Activated CD4-positive, alpha-beta T cell treated with anti-CD3 and anti-CD28 coated beads, Interleukin-2, amount 10 ng/mL, durations not matched to agents 7 days and 5 days (primary cell): ENCODE measurements around the gene MTERF2. TPM values are rescaled to one million over a fixed set of nuclear protein-coding genes. Genes with fewer than 3 reads are reported as not detected.
"Not testable (repeated sequence)": the region's sequence is repeated elsewhere in the genome, so short reads cannot be mapped to it uniquely, and the experiment has no call there.

ENCODE experiments used
- CTCF ChIA-PET: fragments of 350-600 bp; sonication (Branson Sonifier 250); formaldehyde crosslinking; loops from one replicate; lab custom pipeline; 2021; ENCODE audit warnings: antibody characterized with exemption; lab: Charles Lee
- POLR2A ChIA-PET: fragments of 350-600 bp; sonication (Branson Sonifier 250); formaldehyde crosslinking; loops from one replicate; lab custom pipeline; 2021; ENCODE audit warnings: antibody characterized with exemption; lab: Charles Lee
- DNase-seq: peaks from one replicate; pipeline ENCODE4 v3.0.0-alpha.2; 2020
- H3K27ac Mint-ChIP-seq: one replicate; pipeline ENCODE4 v1.8.0; 2021; ENCODE audit warnings: mild to moderate bottlenecking, moderate library complexity, mixed read lengths
- H3K27me3 Mint-ChIP-seq: one replicate; pipeline ENCODE4 v1.8.0; 2021; ENCODE audit warnings: mixed read lengths
- H3K36me3 Mint-ChIP-seq: one replicate; pipeline ENCODE4 v1.8.0; 2021; ENCODE audit warnings: low read depth, mixed read lengths
- H3K4me1 Mint-ChIP-seq: one replicate; pipeline ENCODE4 v1.8.0; 2021; ENCODE audit warnings: mixed read lengths
- H3K4me3 Mint-ChIP-seq: one replicate; pipeline ENCODE4 v1.8.0; 2021; ENCODE audit warnings: mild to moderate bottlenecking, moderate library complexity, mixed read lengths
- H3K9me3 Mint-ChIP-seq: one replicate; pipeline ENCODE4 v1.8.0; 2021; ENCODE audit warnings: mixed read lengths
- total RNA-seq, 2 experiments: library from RNA; stranded (reverse); gene quantifications; one replicate each; pipeline ENCODE4 v1.2.3, GENCODE V29; 2021

Gene MTERF2
- total RNA-seq, 2 experiments from 2014 or later: 6.8 to 7.7 TPM

- Mint-ChIP-seq H3K27me3 (no peaks in the 10 kb centered on the region), H3K4me1 (no peaks in the 10 kb centered on the region), H3K27ac (no peak overlapping the region), H3K9me3 (no peaks in the 10 kb centered on the region), H3K4me3 (no peak overlapping the region), H3K36me3 (no peaks in the 10 kb centered on the region)
- ChIA-PET POLR2A (no interaction called here), CTCF (interaction anchor here (0.6 to 1.1 kb wide), 3 partner anchors 13 to 62 kb away, joined by 3 to 4 read pairs (median 4); no protein-coding TSS in a partner anchor)
- no peak for DNase-seq
Observed at GRCh38 chr12:107014055-107014454, 27.1 kb upstream of the MTERF2 start.

- H3K36me3 Mint-ChIP-seq: no peaks in the 10 kb centered on the region
- H3K9me3 Mint-ChIP-seq: no peaks in the 10 kb centered on the region
- no peak for DNase-seq
- ChIA-PET CTCF (interaction anchor here (0.9 kb wide), 1 partner anchor 12 kb away, joined by 4 read pairs; no protein-coding TSS in a partner anchor), POLR2A (no interaction called here)
- H3K27ac Mint-ChIP-seq: no peak overlapping the region
- H3K4me3 Mint-ChIP-seq: no peak overlapping the region
- H3K27me3 Mint-ChIP-seq: no peaks in the 10 kb centered on the region
- no peaks in the 10 kb centered on the region for H3K4me1 Mint-ChIP-seq
Observed at GRCh38 chr12:107012736-107013425, 25.9 kb upstream of the MTERF2 start.

GRCh38 chr12:107011519-107011918 lies 24.6 kb upstream of the MTERF2 start:
- no peaks in the 10 kb centered on the region for H3K36me3 Mint-ChIP-seq
- no peaks in the 10 kb centered on the region for H3K9me3 Mint-ChIP-seq
- no peak overlapping the region for H3K27ac Mint-ChIP-seq
- no peaks in the 10 kb centered on the region for H3K4me1 Mint-ChIP-seq
- DNase-seq: no peak
- POLR2A ChIA-PET: no interaction called here
- no peaks in the 10 kb centered on the region for H3K27me3 Mint-ChIP-seq
- H3K4me3 Mint-ChIP-seq: no peak overlapping the region
- CTCF ChIA-PET: interaction anchor here (0.7 to 0.8 kb wide), 2 partner anchors 13 to 245 kb away, joined by 3 to 4 read pairs; no protein-coding TSS in a partner anchor

- Mint-ChIP-seq H3K4me1 (no peaks in the 10 kb centered on the region), H3K27me3 (no peaks in the 10 kb centered on the region), H3K27ac (no peak overlapping the region), H3K36me3 (no peaks in the 10 kb centered on the region), H3K4me3 (no peak overlapping the region), H3K9me3 (peaks cover 2% of the 10 kb centered on the region)
- DNase-seq: no peak
- POLR2A ChIA-PET: no interaction called here
- CTCF ChIA-PET: interaction anchor here (0.6 kb wide), 1 partner anchor 650 kb away, joined by 3 read pairs; no protein-coding TSS in a partner anchor
Observed at GRCh38 chr12:107007411-107007810, 20.5 kb upstream of the MTERF2 start.

GRCh38 chr12:107002665-107003064 lies 15.7 kb upstream of the MTERF2 start:
- H3K4me3 Mint-ChIP-seq, DNase-seq, H3K36me3 Mint-ChIP-seq, H3K27me3 Mint-ChIP-seq, H3K27ac Mint-ChIP-seq, POLR2A ChIA-PET, H3K9me3 Mint-ChIP-seq, H3K4me1 Mint-ChIP-seq, CTCF ChIA-PET: not testable (repeated sequence)

- Mint-ChIP-seq H3K4me1 (no peaks in the 10 kb centered on the region), H3K27ac (no peak overlapping the region), H3K36me3 (peaks cover 3% of the 10 kb centered on the region), H3K4me3 (no peak overlapping the region), H3K9me3 (peaks cover 5% of the 10 kb centered on the region), H3K27me3 (no peaks in the 10 kb centered on the region)
- POLR2A ChIA-PET: no interaction called here
- CTCF ChIA-PET: no interaction called here
- no peak for DNase-seq
Observed at GRCh38 chr12:106999446-106999845, 12.5 kb upstream of the MTERF2 start.

- H3K4me1 Mint-ChIP-seq: no peaks in the 10 kb centered on the region
- CTCF ChIA-PET: interaction anchor here (0.6 to 1.0 kb wide), 2 partner anchors 16 to 1000 kb away, joined by 3 read pairs; no protein-coding TSS in a partner anchor
Observed at GRCh38 chr12:106997916-106998315, 11.0 kb upstream of the MTERF2 start.

GRCh38 chr12:106996102-106996501 lies 9.2 kb upstream of the MTERF2 start:
- H3K4me1 Mint-ChIP-seq, DNase-seq, POLR2A ChIA-PET, H3K27me3 Mint-ChIP-seq, H3K9me3 Mint-ChIP-seq, H3K27ac Mint-ChIP-seq, H3K4me3 Mint-ChIP-seq, H3K36me3 Mint-ChIP-seq, CTCF ChIA-PET: not testable (repeated sequence)

More at GRCh38 chr12:106997916-106998315, 11.0 kb upstream of the MTERF2 start:
- Mint-ChIP-seq H3K9me3 (peaks cover 5% of the 10 kb centered on the region), H3K27me3 (no peaks in the 10 kb centered on the region), H3K36me3 (peaks cover 3% of the 10 kb centered on the region), H3K27ac (no peak overlapping the region), H3K4me3 (no peak overlapping the region)
- POLR2A ChIA-PET: no interaction called here
- no peak for DNase-seq

GRCh38 chr12:106994579-106995220 lies 7.8 kb upstream of the MTERF2 start:
- H3K4me3 Mint-ChIP-seq: no peak overlapping the region
- ChIA-PET CTCF (no interaction called here), POLR2A (interaction anchor here (0.6 kb wide), 1 partner anchor 557 kb away, joined by 3 read pairs; no protein-coding TSS in a partner anchor)
- H3K27me3 Mint-ChIP-seq: no peaks in the 10 kb centered on the region
- H3K4me1 Mint-ChIP-seq: no peaks in the 10 kb centered on the region
- peaks cover 2% of the 10 kb centered on the region for H3K9me3 Mint-ChIP-seq
- H3K36me3 Mint-ChIP-seq: peaks cover 3% of the 10 kb centered on the region
- no peak for DNase-seq
- H3K27ac Mint-ChIP-seq: no peak overlapping the region

GRCh38 chr12:106987846-106988245 lies 900 bp upstream of the MTERF2 start:
- Mint-ChIP-seq H3K4me3 (peak overlapping the region; percentile 92), H3K27me3 (no peaks in the 10 kb centered on the region), H3K27ac (peak overlapping the region; percentile 64), H3K4me1 (peaks cover 39% of the 10 kb centered on the region), H3K36me3 (peaks cover 23% of the 10 kb centered on the region), H3K9me3 (peaks cover 5% of the 10 kb centered on the region)
- no peak for DNase-seq
- CTCF ChIA-PET: interaction anchor here (1.4 kb wide), 2 partner anchors 9 to 11 kb away, joined by 3 read pairs; no protein-coding TSS in a partner anchor
- POLR2A ChIA-PET: no interaction called here

- Mint-ChIP-seq H3K9me3 (peaks cover 5% of the 10 kb centered on the region), H3K36me3 (peaks cover 23% of the 10 kb centered on the region), H3K27ac (peak overlapping the region; percentile 85), H3K4me1 (peaks cover 39% of the 10 kb centered on the region), H3K27me3 (no peaks in the 10 kb centered on the region), H3K4me3 (peak overlapping the region; percentile 92)
- POLR2A ChIA-PET: no interaction called here
- CTCF ChIA-PET: interaction anchor here (1.0 kb wide), 2 partner anchors 20 to 72 kb away, joined by 3 read pairs; no protein-coding TSS in a partner anchor
- DNase-seq: no peak
Observed at GRCh38 chr12:106986135-106986534, 811 bp downstream of the MTERF2 start.

GRCh38 chr12:106985479-106985878 lies 1.5 kb downstream of the MTERF2 start:
- H3K4me1 Mint-ChIP-seq: peaks cover 39% of the 10 kb centered on the region
- DNase-seq: no peak
- H3K27ac Mint-ChIP-seq: no peak overlapping the region
- ChIA-PET CTCF (interaction anchor here (1.0 kb wide), 1 partner anchor 19 kb away, joined by 3 read pairs; no protein-coding TSS in a partner anchor), POLR2A (no interaction called here)
- peaks cover 23% of the 10 kb centered on the region for H3K36me3 Mint-ChIP-seq
- peak overlapping the region; percentile 15 for H3K4me3 Mint-ChIP-seq
- H3K27me3 Mint-ChIP-seq: no peaks in the 10 kb centered on the region
- H3K9me3 Mint-ChIP-seq: peaks cover 5% of the 10 kb centered on the region
